Caki2 (cell line): ENCODE measurements around the gene PXN. TPM values are rescaled to one million over a fixed set of nuclear protein-coding genes. Genes with fewer than 3 reads are reported as not detected.
"Not testable (repeated sequence)": the region's sequence is repeated elsewhere in the genome, so short reads cannot be mapped to it uniquely, and the experiment has no call there.

Source experiments
- DNase-seq: peaks from one replicate; pipeline ENCODE4 v3.0.0-alpha.2; 2015; ENCODE audit warnings: low read depth
- in situ Hi-C: cut with HindIII; loops from 2 replicates; pipeline ENCODE4 v1.10.0; 2016; ENCODE audit warnings: low sequenced_read_pairs, low pct_unique_long_range_greater_than_20kb, mixed read lengths
- total RNA-seq: library from RNA; depleted of rRNA; stranded (reverse); fragments of >200 nt; shearing (Covaris generic); gene quantifications from 2 replicates; pipeline ENCODE4 v1.2.3, GENCODE V29; 2014; ENCODE audit warnings: low replicate concordance

The PXN gene
- total RNA-seq, 1 experiment from 2014 or later = 8.2 TPM

- in situ Hi-C loops, DNase-seq: not testable (repeated sequence)
These were observed 68.6 kb downstream of the PXN start for GRCh38 chr12:120196817-120197541.

- in situ Hi-C loops = no loop called here
These were observed 69.2 kb downstream of the PXN start for GRCh38 chr12:120196363-120196762.

GRCh38 chr12:120194534-120195395, 70.8 kb downstream of the PXN start, which contains the start of gene GCN1:
TSS of gene GCN1 (minus strand) at chr12:120194715. CDS start at chr12:120194697, 18 bp downstream.
- in situ Hi-C loops = no loop called here
- DNase-seq = peak; percentile 89

More at GRCh38 chr12:120196363-120196762, 69.2 kb downstream of the PXN start:
- no peak for DNase-seq

GRCh38 chr12:120194226-120194533, 71.3 kb downstream of the PXN start:
- in situ Hi-C loops = no loop called here
- no peak for DNase-seq

GRCh38 chr12:120193286-120193685, 72.2 kb downstream of the PXN start:
- in situ Hi-C loops, DNase-seq: not testable (repeated sequence)

- in situ Hi-C loops = no loop called here
These were observed 74.5 kb downstream of the PXN start for GRCh38 chr12:120190985-120191480.

GRCh38 chr12:120190386-120190785, 75.1 kb downstream of the PXN start:
- in situ Hi-C loops = no loop called here
- no peak for DNase-seq

More at GRCh38 chr12:120190985-120191480, 74.5 kb downstream of the PXN start:
- no peak for DNase-seq

- in situ Hi-C loops = no loop called here
These were observed 78.9 kb downstream of the PXN start for GRCh38 chr12:120186654-120187053.

GRCh38 chr12:120183211-120183631, 82.3 kb downstream of the PXN start:
- in situ Hi-C loops = no loop called here
- peak; percentile 47 for DNase-seq

More at GRCh38 chr12:120186654-120187053, 78.9 kb downstream of the PXN start:
- no peak for DNase-seq

- peak; percentile 95 for DNase-seq
- in situ Hi-C loops = no loop called here
These were observed 83.4 kb downstream of the PXN start for GRCh38 chr12:120181991-120182631.

- in situ Hi-C loops = no loop called here
- DNase-seq = no peak
These were observed 84.6 kb downstream of the PXN start for GRCh38 chr12:120180975-120181374.

- no peak for DNase-seq
- in situ Hi-C loops = no loop called here
These were observed 90.0 kb downstream of the PXN start for GRCh38 chr12:120175537-120175936.

GRCh38 chr12:120175062-120175461, 90.5 kb downstream of the PXN start:
- no peak for DNase-seq
- in situ Hi-C loops = no loop called here

- no peak for DNase-seq
- in situ Hi-C loops = no loop called here
These were observed 93.5 kb downstream of the PXN start for GRCh38 chr12:120172053-120172452.

- no peak for DNase-seq
- in situ Hi-C loops = no loop called here
These were observed 94.9 kb downstream of the PXN start for GRCh38 chr12:120170631-120171030.

GRCh38 chr12:120169946-120170345, 95.6 kb downstream of the PXN start:
- DNase-seq = no peak
- in situ Hi-C loops = no loop called here

- in situ Hi-C loops = no loop called here
These were observed 97.2 kb downstream of the PXN start for GRCh38 chr12:120168337-120168736.

GRCh38 chr12:120167529-120168095, 97.9 kb downstream of the PXN start:
- in situ Hi-C loops = no loop called here
- no peak for DNase-seq

More at GRCh38 chr12:120168337-120168736, 97.2 kb downstream of the PXN start:
- DNase-seq = no peak
